B cell (primary cell): ENCODE measurements around the gene UNC5B. TPM values are rescaled to one million over a fixed set of nuclear protein-coding genes. Genes with fewer than 3 reads are reported as not detected.

Source experiments
- ATAC-seq: fragments of 200-7000 bp; cut with Tn5 transposase; one replicate; pipeline ENCODE4 v1.10.0; 2021; ENCODE audit warnings: low read depth, mild to moderate bottlenecking, moderate number of reproducible peaks, moderate library complexity
- CTCF ChIA-PET: fragments of 350-600 bp; sonication (Branson Sonifier 250); formaldehyde crosslinking; loops from one replicate; lab custom pipeline; 2021; ENCODE audit warnings: antibody characterized with exemption, inconsistent platforms; lab: Charles Lee
- POLR2A ChIA-PET: fragments of 350-600 bp; sonication (Branson Sonifier 250); formaldehyde crosslinking; loops from one replicate; lab custom pipeline; 2021; ENCODE audit warnings: antibody characterized with exemption; lab: Charles Lee
- DNase-seq: peaks from one replicate; pipeline ENCODE4 v3.0.0; 2013
- H2AFZ ChIP-seq: 2 replicates; pipeline ENCODE4 v1.6.1; 2012; ENCODE audit warnings: mild to moderate bottlenecking, low read depth, low read length; ENCODE audit not compliant: insufficient read depth, poor library complexity, severe bottlenecking
- H3K27ac ChIP-seq, 2 donors: 1 replicate in 1 of 2; 2 replicates in 1 of 2; pipeline ENCODE4 v1.5.1; 2012 to 2013; ENCODE audit warnings: low read length in 2 of 2, mild to moderate bottlenecking in 2 of 2, moderate library complexity in 1 of 2
- H3K27me3 ChIP-seq, 4 experiments: fragments of 200-600 bp in 1 of 4; sonication (generic) in 1 of 4; replicated peaks in 1 of 4; 1 replicate in 2 of 4; 2 replicates in 2 of 4; pipeline versions ENCODE4 v1.6.1 to v1.7.0; 2013 to 2016; ENCODE audit warnings: low read length in 3 of 4, mild to moderate bottlenecking in 2 of 4, mixed read lengths in 1 of 4, moderate library complexity in 1 of 4; ENCODE audit not compliant: insufficient read depth in 4 of 4, control insufficient read depth in 3 of 4; ENCODE audit errors: control extremely low read depth in 1 of 4
- H3K36me3 ChIP-seq, 2 experiments: replicated peaks in 1 of 2; 1 replicate in 1 of 2; 2 replicates in 1 of 2; pipeline versions ENCODE4 v1.6.1 to v1.7.1; 2013; ENCODE audit warnings: low read length in 1 of 2; ENCODE audit not compliant: insufficient read depth in 2 of 2, control insufficient read depth in 1 of 2; ENCODE audit errors: control extremely low read depth in 1 of 2, extremely low read depth in 1 of 2
- H3K4me1 ChIP-seq, 2 donors: fragments of 200-600 bp in 1 of 2; sonication (generic) in 1 of 2; 1 replicate in 1 of 2; 2 replicates in 1 of 2; pipeline versions ENCODE4 v1.5.1 to v1.6.1; 2013 to 2017; ENCODE audit warnings: low read length in 2 of 2; ENCODE audit not compliant: control insufficient read depth in 2 of 2, insufficient read depth in 2 of 2
- H3K4me2 ChIP-seq: replicated peaks from 2 replicates; pipeline ENCODE3; 2012; ENCODE audit warnings: mild to moderate bottlenecking, low read depth, low read length; ENCODE audit not compliant: poor library complexity, severe bottlenecking
- H3K4me3 ChIP-seq, 5 experiments: fragments of 200-600 bp in 1 of 5; sonication (generic) in 1 of 5; 1 replicate in 3 of 5; 2 replicates in 2 of 5; pipeline versions ENCODE4 v1.5.1 to v1.7.0; 2011 to 2016; ENCODE audit warnings: low read length in 4 of 5, mild to moderate bottlenecking in 4 of 5, low read depth in 2 of 5, control low read depth in 1 of 5, moderate library complexity in 1 of 5; ENCODE audit not compliant: insufficient read depth in 1 of 5; ENCODE audit errors: control extremely low read depth in 1 of 5, extremely low read depth in 1 of 5
- H3K79me2 ChIP-seq: fragments of 200-600 bp; sonication (generic); one replicate; pipeline ENCODE4 v1.6.0; 2016; ENCODE audit warnings: low read length; ENCODE audit not compliant: control insufficient read depth, insufficient read depth
- H3K9ac ChIP-seq: fragments of 200-600 bp; sonication (generic); 2 replicates; pipeline ENCODE4 v1.6.1; 2017; ENCODE audit warnings: mild to moderate bottlenecking, low read length, moderate library complexity
- H3K9me3 ChIP-seq, 3 donors: one replicate each; pipeline versions ENCODE4 v1.6.1 to v1.7.1; 2013; ENCODE audit warnings: low read length in 2 of 3; ENCODE audit not compliant: control insufficient read depth in 2 of 3, insufficient read depth in 1 of 3; ENCODE audit errors: control extremely low read depth in 1 of 3
- H4K20me1 ChIP-seq: 2 replicates; pipeline ENCODE4 v1.6.0; 2012; ENCODE audit warnings: mild to moderate bottlenecking, low read length; ENCODE audit not compliant: insufficient read depth, control insufficient read depth, poor library complexity, severe bottlenecking
- H3K27ac Mint-ChIP-seq: one replicate; pipeline ENCODE4 v1.8.0; 2021; ENCODE audit warnings: mixed read lengths
- H3K27me3 Mint-ChIP-seq: one replicate; pipeline ENCODE4 v1.8.0; 2021; ENCODE audit warnings: mixed read lengths
- H3K4me1 Mint-ChIP-seq: one replicate; pipeline ENCODE4 v1.8.0; 2021; ENCODE audit warnings: mixed read lengths
- H3K4me3 Mint-ChIP-seq: one replicate; pipeline ENCODE4 v1.8.0; 2021; ENCODE audit warnings: mixed read lengths
- H3K9me3 Mint-ChIP-seq: one replicate; pipeline ENCODE4 v1.8.0; 2022; ENCODE audit warnings: mixed read lengths; ENCODE audit not compliant: insufficient read depth
- EZH2 ChIP-seq: IDR thresholded peaks from 2 replicates; pipeline ENCODE4 v1.6.1; 2012; ENCODE audit warnings: borderline replicate concordance, low read depth, mild to moderate bottlenecking, moderate library complexity, low read length; ENCODE audit not compliant: insufficient read depth, poor library complexity, severe bottlenecking
- WGBS: methylation state at CpG from one replicate; pipeline ENCODE4 v1.1.5; 2013; ENCODE audit warnings: missing lambda C conversion rate; ENCODE audit not compliant: insufficient coverage; 5-methylcytosine and 5-hydroxymethylcytosine counted together
- intact Hi-C: fragments of 100-400 bp; cut with micrococcal nuclease; formaldehyde crosslinking; loops from one replicate; pipeline ENCODE4 v1.10.0; 2022
- polyA plus RNA-seq: library from polyadenylated mRNA; depleted of rRNA; stranded (reverse); fragments of >200 nt; gene quantifications from 2 replicates; pipeline ENCODE4 v1.2.3, GENCODE V29; 2012
- total RNA-seq, 2 donors: library from RNA; stranded (reverse); fragments of 120-200 nt in 1 of 2; gene quantifications; 1 replicate in 1 of 2; 2 replicates in 1 of 2; pipeline versions ENCODE4 v1.2.3 to v1.2.4, GENCODE V29; 2013 to 2022
- TF ChIP-seq, protein P1 (sequence below): fragments of 200-600 bp; IDR thresholded peaks from one replicate; pipeline ENCODE4 v1.8.0; 2022; ENCODE audit warnings: antibody characterized with exemption, mild to moderate bottlenecking

Gene UNC5B
- total and polyA plus RNA-seq, 2 donors (not counting 1 experiment from before 2014, with no cell fraction given) = not detected

DNA sequence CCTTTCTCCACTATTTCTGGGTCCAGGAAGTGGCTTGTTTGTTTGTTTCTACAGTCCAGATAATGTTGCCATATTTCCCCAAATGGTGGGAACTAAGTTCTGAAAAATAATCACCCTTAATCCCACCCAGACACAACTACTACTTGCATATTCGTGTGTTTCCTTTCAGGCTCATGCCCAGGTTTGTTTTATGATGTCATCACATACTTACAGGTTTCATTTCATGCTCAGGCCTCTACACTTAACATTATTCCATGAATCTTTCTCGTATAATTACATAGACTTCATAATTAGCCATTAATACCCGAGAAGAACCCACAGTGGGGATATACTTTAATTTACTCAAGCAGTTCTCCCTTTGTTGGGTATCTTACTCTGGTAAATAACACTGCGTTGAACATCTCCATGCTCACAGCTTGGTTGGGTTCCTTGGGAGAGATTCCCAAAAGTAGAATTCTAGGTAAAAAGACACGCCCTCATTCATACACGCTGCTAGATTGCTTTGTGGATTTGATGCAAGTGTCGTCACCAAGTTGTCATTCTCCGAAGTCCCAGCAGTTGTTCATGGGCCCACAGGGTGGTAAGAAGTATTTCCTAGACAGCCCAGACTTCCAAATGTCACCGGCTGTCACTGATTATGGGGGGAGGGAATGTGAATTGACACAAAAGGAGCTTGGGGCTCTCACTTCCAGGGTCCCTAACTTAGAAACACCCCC lies 42.6 kb downstream of the UNC5B start:
- no peaks in the 10 kb centered on the region for H3K4me1 Mint-ChIP-seq
- intact Hi-C loops = no loop called here
- TF ChIP-seq, protein P1, sequence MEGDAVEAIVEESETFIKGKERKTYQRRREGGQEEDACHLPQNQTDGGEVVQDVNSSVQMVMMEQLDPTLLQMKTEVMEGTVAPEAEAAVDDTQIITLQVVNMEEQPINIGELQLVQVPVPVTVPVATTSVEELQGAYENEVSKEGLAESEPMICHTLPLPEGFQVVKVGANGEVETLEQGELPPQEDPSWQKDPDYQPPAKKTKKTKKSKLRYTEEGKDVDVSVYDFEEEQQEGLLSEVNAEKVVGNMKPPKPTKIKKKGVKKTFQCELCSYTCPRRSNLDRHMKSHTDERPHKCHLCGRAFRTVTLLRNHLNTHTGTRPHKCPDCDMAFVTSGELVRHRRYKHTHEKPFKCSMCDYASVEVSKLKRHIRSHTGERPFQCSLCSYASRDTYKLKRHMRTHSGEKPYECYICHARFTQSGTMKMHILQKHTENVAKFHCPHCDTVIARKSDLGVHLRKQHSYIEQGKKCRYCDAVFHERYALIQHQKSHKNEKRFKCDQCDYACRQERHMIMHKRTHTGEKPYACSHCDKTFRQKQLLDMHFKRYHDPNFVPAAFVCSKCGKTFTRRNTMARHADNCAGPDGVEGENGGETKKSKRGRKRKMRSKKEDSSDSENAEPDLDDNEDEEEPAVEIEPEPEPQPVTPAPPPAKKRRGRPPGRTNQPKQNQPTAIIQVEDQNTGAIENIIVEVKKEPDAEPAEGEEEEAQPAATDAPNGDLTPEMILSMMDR = no peak
- TF ChIP-seq EZH2 = no peak

DNA sequence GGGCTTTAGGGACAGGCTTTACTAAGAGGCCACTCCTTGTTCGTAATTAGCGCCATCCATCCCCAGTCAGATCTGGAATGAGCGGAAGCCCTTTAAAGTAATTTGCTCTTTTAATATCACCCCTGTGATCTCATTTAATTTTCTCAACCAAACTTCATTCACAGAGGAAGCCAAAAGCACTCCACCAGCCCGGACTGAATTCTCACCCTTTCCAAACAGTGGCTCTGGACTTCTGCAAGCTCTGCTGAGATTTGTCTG lies 43.1 kb downstream of the UNC5B start:
- Mint-ChIP-seq H3K4me1 (no peaks in the 10 kb centered on the region), H3K9me3 (no peaks in the 10 kb centered on the region), H3K4me3 (no peak overlapping the region), H3K27ac (no peak overlapping the region), H3K27me3 (peaks cover 16% of the 10 kb centered on the region)
- Histone ChIP-seq H2AFZ (no peak overlapping the region), H3K4me3 (no peak overlapping the region), H4K20me1 (no peaks in the 10 kb centered on the region), H3K79me2 (no peaks in the 10 kb centered on the region), H3K27me3 (peaks cover 0 to 17% (median 1%) of the 10 kb centered on the region in 4 experiments), H3K9me3 (no peaks in the 10 kb centered on the region), H3K27ac (no peak overlapping the region), H3K4me1 (no peaks in the 10 kb centered on the region), H3K4me2 (no peak overlapping the region), H3K9ac (no peak overlapping the region), H3K36me3 (no peaks in the 10 kb centered on the region)
- ChIA-PET CTCF (no interaction called here), POLR2A (no interaction called here)
- WGBS = 94% methylated on average over 4 of the region's 4 CpGs
- DNase-seq (no peak), ATAC-seq (no peak)
- TF ChIP-seq EZH2 = no peak
- TF ChIP-seq, protein P1 = no peak
- intact Hi-C loops = no loop called here

More for the DNA sequence above, 42.6 kb downstream of the UNC5B start:
- H3K36me3 ChIP-seq = no peaks in the 10 kb centered on the region
- H3K27me3 ChIP-seq = peaks cover 0 to 17% (median 1%) of the 10 kb centered on the region in 4 experiments
- no peaks in the 10 kb centered on the region for H3K9me3 Mint-ChIP-seq
- DNase-seq (no peak), ATAC-seq (no peak)
- 82% methylated on average over 4 of the region's 9 CpGs for WGBS
- no peak overlapping the region for H3K9ac ChIP-seq
- H4K20me1 ChIP-seq = no peaks in the 10 kb centered on the region
- H3K4me3 Mint-ChIP-seq = no peak overlapping the region
- H3K27ac Mint-ChIP-seq = no peak overlapping the region
- CTCF ChIA-PET = no interaction called here
- no peak overlapping the region for H3K4me3 ChIP-seq
- no peak overlapping the region for H3K27ac ChIP-seq
- peaks cover 16% of the 10 kb centered on the region for H3K27me3 Mint-ChIP-seq
- POLR2A ChIA-PET = no interaction called here
- no peaks in the 10 kb centered on the region for H3K9me3 ChIP-seq
- no peaks in the 10 kb centered on the region for H3K79me2 ChIP-seq
- H2AFZ ChIP-seq = no peak overlapping the region
- no peaks in the 10 kb centered on the region for H3K4me1 ChIP-seq
- no peak overlapping the region for H3K4me2 ChIP-seq
